NB4 (cell line): ENCODE results near the gene LRP1B.

Source experiments
- CTCF ChIP-seq: IDR thresholded peaks from one replicate; pipeline ENCODE4 v1.5.1; 2012; ENCODE audit warnings: low read depth, low read length
- MYC ChIP-seq: IDR thresholded peaks from 2 replicates; pipeline ENCODE4 v1.6.1; 2011; ENCODE audit warnings: low read depth, low read length
- POLR2A ChIP-seq: IDR thresholded peaks from 2 replicates; pipeline ENCODE4 v1.6.1; 2011; ENCODE audit warnings: mild to moderate bottlenecking; ENCODE audit not compliant: insufficient read length; ENCODE audit errors: extremely low read depth

GRCh38 chr2:141384676-141385075 lies 746.1 kb downstream of the LRP1B start:
- TF ChIP-seq POLR2A (no peak), MYC (no peak), CTCF (no peak)
